AG08395 (cell line): Measurements from ENCODE around the gene KDM5B.

Source experiments
- DNase-seq: peaks from one replicate; pipeline ENCODE4 v3.0.0; 2012; ENCODE audit warnings: mixed read lengths, low spot score

KDM5B gene

DNA sequence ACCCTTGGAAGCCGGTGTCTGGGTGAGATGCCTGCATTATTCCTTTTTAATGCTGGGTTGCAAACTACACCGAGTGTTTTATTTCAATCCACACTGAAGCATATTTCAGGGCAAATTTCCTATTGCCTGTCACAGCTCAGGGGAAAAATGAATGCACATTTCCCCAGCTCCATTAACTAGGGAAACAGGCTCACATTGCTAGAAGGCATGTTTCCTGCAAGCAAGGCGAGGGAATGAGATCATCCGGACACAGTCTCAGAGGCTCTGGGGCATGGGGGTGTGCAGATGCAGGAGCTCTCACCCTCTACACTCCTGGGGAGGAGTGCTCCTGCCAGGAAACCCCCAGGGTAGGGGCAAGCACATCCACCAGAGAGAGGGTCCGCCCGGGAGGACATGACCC lies 122.6 kb downstream of the KDM5B start:
- DNase-seq, result no peak

DNA sequence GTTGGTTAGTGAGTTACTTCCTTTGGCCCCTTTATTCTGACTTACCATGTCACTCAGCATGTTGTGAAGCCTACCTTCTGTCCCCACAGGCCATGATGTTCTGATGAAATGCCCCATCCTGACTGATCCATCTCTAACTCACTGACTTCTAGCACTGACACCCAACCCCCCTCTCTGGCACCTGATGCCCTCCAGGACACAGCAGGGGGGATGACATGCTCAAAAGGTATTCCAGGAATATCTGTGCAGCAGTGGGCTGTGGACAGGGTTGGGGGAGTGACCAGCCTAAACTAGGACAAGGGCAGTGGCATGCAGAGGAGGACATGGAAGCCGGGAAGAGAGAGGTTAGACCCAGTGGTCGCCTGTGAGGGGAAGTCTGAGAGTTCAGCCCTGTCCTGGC lies 123.5 kb downstream of the KDM5B start:
- DNase-seq, result no peak

DNA sequence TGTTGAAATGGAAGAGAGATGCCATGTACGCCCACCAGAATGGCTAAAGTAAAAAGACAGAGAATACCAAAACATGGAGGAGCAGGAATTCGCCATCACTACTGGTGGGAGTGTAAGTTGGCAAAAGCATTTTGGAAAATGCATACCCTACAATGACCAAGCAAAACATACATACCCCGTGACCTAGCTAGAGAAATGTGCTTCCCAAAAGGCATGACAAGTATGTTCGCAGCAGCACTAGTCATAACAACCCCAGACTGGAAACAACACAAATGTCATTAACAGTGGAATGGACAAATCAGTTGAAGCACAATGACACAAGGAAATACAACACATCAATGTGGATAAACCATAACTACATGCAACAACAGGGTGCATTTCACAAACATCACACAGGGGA lies 125.2 kb downstream of the KDM5B start:
- no peak for DNase-seq

DNA sequence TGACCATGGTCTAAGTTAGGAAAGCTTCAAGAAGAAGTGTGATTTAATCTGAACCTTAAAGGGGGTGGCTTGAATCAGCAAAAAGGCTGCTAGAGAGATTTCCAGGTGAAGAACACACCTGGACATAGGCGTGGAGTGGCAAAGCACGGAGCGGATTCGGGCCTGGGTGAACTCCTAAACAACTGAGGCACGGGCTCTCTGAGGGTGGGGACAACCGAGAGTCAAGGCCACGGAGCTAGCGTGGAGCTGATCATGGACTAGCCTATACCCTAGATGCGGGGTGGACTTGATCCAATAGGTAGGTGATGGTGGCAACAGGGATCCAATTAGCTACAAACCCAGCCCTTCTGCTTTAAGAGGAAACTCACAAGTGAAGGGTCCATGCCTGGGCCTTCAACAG lies 125.7 kb downstream of the KDM5B start:
- no peak for DNase-seq

DNA sequence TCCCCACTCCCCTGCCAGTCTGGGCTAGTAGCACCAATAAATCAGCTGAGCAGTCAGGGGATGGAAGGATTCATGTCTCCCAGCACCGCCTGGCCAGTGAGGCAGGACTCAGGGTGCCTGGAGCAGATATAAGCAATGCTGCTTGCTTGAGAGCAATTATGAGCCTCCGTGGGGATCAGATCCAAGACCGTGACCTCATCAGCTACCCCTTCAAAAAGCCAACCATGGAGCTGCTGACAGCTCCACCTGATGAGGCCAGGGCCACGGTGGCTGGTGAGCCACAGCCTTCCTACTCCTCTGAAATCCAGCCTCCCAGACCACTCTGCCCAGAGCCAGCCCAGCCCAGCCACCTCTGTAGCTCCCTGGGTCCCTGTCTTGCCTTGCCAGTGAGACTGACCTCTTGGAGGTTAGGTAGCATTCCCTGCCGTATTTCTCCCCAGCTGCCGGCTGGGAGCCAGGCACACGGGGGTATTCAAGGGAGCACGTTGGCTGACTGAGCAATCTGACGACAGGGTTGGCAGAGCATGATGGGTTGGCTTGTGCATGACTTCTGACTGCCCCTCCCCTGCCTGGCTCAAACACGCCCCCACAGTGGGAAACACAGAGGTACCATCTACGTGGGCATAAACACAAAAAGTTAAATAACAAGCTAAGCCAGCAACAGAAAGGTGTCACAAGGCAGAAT lies 126.3 kb downstream of the KDM5B start:
- DNase-seq, result no peak

DNA sequence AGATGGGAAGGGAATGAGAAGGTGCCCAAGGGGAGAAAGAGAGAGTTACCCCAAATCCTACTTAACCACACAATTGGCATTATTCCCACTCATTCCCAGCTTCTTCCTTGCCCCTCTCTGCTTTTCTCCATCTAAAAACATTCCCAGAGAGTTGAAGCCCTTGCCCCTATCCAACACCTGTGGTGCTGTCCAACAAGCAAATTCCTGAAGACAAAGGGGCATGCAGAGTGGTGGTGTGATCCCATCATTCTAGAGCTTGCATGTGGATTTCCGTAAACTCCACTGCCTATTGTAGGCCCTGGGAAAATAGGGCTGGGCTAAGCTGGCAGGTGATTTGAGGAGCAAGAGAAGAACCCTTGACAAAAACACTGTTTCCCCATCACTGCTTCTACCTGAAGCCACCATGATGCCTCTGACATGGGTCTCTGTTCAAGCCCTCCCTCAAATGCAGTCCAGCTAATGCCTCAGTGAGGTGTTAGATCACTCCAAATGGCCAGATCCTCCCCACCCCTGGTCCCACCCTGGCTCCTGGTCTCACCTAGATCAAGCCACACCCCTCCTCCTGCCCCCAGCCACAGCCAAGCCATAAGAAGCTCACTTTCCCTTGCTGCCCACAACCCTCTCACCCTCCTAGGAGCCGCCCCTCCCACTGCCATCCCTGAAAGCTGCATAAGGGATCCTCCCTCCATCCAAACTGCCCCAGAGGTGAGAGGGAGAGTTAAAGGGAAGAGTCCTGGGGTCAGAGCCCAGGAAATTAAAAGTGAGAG lies 127.5 kb downstream of the KDM5B start:
- no peak for DNase-seq

DNA sequence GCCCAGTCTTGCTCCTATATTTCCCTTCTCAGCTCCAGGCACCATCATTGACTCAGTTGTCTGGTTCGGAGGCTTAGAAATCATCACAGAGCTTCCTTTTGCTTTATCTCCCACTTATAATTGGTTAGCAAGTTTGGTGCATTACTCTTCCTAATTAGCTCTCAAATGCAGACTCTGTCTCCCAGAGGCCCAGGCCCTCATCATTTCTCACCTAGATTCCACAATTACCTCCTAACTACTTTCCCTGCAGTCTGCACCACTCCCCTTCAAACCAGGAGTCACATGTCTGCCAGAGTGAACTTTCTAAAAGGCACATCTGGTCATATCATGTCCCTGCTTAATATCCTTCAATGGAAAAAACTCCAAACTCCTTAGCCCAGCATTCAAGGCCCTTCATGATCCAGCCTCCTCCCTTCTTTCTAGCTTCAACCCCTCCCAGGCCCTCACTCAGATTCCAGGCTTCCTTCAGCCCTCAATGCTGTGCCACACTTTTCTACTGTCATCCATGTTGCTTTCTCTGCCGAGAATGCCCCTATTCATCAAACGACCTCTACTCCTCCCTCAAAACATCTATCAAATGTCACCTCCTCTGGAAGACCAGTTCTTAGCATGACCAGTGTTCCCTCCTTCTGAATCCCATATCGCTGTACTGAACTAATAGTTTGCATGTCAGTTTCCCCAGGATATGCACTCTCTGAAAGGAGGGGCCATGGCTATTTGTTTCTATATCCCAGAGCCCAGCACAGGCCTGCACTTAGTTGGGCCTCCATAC lies 128.6 kb downstream of the KDM5B start:
- no peak for DNase-seq

DNA sequence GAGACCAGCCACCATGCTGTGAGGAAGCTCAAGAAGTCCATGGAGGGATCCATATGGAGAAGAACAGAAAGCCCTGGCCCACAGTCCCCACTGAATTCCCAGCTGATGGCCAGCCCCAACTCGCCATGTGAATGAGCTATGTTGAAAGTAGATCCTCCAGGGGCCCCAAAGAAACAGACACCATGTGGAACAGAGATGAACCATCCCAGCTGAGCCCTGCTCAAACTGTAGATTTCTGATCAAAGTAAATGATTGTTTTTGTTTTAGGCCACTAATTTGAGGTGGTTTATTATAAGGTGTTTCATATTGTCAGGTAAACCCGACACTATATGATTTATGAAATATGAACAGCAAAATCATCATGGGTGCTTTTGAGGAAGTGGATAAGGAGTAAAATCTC lies 130.8 kb downstream of the KDM5B start:
- DNase-seq, result no peak
